ENCODE measurements around the gene ACADS.
"Not testable (repeated sequence)": the region's sequence is repeated elsewhere in the genome, so short reads cannot be mapped to it uniquely, and the experiment has no call there.

The ACADS gene

DNA sequence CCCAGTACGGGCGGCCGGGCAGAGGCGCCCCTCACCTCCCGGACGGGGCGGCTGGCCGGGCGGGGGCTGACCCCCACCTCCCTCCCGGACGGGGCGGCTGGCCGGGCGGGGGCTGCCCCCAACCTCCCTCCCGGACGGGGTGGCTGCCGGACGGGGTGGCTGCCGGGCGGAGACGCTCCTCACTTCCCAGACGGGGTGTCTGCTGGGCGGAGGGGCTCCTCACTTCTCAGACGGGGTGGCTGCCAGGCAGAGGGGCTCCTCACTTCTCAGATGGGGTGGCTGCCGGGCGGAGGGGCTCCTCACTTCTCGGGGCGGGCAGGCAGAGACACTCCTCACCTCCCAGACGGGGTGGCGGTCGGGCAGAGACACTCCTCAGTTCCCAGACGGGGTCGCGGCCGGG is 6.6 kb downstream of the ACADS start:
- DNase-seq: not testable (repeated sequence)

- DNase-seq: no peak
These were observed 7.9 kb downstream of the ACADS start for GRCh38 chr12:120733574-120733973.

- no peak for DNase-seq
These were observed 8.6 kb downstream of the ACADS start for GRCh38 chr12:120734210-120734609.

GRCh38 chr12:120735181-120735580 is 9.6 kb downstream of the ACADS start:
- DNase-seq: no peak

DNA sequence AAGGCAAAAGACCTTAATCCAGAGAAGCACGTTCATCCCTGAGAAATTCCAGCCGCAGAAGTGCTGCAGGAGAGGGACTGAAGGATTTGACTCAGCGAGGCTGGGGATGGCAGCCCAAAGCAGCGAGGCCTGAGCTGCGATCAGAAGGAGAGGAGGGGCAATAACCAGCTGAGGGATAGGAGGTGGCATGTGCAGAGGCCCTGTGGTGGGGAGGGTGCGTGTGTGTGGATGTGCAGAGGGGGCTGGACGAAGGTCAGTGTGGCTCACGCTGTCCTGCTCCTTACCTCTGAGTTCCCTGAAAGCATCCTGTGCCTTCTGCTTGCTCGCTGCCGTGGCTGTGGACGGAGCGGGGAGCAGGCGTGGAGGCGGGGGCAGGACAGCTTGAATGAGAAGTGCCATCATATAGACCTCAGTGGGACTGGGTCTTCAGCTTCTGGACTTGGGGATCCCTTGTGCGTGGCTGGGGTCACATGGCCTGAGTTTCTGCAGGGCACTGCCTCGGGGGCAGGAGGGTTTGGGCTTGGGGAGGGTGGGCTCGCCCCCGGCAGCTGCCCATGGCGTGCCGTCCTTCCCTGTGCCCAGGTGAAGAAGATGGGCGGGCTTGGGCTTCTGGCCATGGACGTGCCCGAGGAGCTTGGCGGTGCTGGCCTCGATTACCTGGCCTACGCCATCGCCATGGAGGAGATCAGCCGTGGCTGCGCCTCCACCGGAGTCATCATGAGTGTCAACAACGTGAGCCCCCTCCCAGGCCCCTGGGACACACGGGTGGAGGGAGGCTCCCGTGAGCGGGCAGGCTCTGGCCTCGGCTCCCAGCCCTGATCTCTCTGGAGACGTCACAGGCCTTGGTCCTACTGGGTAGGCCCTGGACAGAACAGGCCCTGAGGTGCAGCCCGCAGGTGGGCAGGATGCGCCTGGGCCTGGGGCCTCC is 11.0 kb downstream of the ACADS start:
- no peak for DNase-seq

DNA sequence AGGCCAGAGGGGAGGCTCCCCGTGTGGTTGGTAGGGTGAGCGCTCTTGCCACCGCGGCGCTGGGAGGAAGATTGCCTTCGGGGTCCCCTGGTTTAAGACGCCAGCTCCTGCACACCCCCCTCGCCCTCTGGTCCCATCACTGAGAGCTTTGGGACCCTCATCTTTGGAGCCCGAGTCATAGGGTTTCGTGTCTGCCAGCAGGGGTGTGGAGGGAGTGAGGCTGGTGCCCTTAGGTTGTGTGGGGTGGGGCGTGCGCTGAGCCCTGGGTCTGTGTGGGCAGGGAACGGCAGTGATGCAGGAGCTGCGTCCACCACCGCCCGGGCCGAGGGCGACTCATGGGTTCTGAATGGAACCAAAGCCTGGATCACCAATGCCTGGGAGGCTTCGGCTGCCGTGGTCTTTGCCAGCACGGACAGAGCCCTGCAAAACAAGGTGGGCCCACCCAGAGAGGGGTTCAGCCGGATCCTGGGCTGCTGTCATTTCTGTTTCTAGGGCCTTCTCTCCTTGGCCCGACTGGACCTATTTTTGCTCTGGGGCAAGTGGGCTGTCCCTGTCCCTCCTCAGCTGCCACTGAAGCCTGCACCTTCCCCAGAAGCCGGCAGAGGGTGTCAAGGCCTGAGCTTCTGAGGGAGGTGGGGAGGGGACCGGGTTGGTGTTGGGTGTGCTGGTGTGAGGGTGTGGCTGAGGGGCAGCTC is 12.1 kb downstream of the ACADS start:
- no peak for DNase-seq

- DNase-seq: no peak
These were observed 12.8 kb downstream of the ACADS start for GRCh38 chr12:120738252-120739030.

DNA sequence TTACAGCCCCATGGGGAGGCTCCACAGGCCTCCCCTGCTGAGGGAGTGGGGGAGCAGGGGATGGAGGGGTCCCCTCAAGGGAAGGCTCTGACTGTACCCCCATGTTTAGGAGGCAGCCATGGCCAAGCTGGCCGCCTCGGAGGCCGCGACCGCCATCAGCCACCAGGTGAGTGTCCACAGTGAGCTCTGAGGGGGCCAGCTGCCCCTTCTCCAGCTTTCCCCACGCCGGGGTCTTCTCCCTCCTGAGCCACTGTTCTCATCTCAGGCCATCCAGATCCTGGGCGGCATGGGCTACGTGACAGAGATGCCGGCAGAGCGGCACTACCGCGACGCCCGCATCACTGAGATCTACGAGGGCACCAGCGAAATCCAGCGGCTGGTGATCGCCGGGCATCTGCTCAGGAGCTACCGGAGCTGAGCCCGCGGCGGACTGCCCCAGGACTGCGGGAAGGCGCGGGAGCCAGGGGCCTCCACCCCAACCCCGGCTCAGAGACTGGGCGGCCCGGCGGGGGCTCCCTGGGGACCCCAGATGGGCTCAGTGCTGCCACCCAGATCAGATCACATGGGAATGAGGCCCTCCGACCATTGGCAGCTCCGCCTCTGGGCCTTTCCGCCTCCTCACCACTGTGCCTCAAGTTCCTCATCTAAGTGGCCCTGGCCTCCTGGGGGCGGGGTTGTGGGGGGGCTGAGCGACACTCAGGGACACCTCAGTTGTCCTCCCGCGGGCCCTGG is 13.6 kb downstream of the ACADS start:
- DNase-seq: no peak

- no peak for DNase-seq
These were observed 14.4 kb downstream of the ACADS start for GRCh38 chr12:120739821-120740613.

DNA sequence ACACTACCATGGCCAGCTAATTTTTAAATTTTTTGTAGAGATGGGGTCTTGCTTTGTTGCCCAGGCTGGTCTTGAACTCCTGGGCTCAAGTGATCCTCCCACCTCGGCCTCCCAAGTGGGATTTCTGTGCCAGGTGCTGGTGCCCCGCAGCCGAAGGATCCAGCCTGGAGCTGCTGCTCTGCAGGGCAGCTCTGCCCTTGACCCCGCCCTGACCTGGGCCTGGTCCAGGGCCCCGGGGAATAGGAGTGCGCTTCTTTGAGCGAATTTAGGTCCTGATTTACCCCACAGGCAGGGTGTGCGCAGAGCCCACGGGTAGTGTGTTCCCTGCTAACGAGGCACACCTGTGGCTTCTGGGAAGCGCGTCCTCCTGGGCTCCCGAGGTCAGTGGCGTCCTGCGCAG is 15.2 kb downstream of the ACADS start:
- no peak for DNase-seq

DNA sequence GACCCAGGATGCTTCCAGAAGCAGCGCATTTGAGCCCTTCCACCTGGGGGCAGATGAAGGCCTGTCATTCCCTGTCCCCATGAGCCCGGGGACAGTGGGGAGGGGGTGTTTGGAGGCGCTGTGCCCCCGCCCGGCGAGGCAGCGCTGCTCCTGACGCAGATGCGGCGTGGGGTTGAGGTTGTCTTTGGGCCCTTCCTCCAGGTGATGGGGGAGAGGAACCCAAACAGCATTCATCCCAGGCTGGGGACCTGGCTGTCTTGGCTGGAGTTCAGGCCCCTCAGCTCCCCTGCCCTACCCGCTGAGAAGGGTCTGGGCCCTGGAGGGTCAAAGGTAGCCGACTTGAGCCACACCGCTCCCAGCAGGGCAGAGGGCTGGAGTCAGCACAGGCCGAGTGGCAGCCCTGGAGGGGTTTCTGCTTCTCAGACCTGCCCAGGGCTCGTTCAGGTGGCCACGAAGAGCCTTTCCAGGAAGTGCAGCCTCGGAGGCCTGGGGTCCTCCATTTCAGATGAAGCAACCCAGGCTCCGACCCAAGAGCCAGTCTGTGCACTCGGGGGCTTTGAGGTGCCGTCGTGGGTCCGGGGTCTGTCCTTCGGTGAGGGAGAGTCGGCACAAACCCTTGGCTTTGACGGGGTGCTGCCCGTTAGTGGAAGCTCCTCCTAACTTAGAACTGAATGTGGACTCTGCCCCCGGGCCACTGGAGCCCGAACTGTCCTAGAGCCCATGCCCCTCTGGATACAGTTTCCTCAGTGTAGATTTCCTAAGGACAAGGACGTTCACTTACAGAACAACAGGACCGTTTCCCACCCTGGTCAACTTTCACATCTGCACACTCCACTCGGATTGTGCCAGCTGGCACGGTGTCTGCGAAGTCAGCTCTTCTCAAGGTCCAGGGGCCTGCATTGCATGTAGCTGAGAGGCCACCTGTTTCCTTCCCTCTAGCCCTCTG is 16.1 kb downstream of the ACADS start:
- DNase-seq: no peak

DNA sequence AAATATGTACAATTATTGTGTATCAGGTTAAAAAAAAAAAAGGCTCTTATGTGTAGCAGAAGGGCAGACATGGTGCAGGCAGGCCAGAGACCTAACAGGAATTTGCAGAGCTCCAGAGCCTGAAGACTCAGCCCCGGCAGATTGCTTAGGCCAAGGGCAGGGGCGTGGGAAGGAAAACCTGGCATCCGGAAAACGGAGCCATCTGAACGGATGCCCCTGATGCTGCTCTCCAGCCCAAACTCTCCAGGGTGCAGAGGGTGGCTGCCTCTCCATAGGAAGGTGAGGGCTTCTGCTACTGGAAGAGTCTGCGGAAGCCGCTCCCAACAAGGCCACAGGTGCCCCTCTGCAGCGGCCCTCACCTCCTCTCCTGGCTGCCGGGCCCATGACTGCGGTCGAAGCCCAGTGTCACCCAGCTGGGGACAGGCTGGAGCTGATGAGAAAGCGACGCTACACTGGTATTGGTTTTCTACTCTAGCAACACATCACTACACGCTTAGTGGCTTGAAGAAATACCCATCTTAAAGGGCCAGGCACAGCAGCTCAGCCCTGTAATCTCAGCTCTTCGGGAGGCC is 19.4 kb downstream of the ACADS start:
- no peak for DNase-seq

DNA sequence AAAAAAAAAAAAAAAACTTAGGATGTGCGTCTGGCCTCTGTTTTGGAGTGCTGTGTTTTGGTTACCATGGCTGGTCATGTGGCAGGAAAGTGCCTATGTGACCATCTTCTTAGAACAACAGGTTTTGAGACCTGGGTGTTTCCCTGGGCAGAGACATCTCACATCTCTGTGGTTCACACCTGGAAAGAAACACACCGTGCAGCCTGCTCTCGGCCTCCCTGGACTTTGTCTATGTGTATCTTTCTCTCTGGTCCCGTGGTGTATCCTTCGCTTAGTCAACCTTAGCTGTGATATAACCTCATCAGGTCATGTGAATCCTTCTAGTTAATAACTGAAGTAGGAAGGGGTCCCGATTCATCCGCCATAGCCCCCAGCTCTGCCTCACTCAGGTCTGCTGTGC is 22.6 kb downstream of the ACADS start:
- DNase-seq: no peak

DNA sequence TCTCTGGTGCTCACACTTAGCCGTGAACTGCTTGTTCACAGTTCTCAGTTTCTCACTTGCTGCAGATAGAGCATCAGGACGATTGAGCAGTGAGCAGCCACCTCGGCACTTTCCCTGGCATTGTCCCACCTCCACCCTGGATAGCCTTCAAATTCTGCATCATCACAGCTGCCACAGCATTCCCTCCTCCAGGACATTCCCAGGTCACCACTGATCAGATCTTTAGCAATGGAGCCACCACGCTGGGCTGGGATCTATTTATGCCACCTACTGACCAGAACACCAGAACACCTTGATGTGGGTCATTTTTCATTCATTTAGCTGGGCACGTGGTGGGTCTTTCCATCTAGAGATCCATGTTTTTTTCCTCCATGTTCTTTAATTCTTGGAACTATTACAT is 23.6 kb downstream of the ACADS start:
- DNase-seq: no peak

- DNase-seq: no peak
These were observed 25.2 kb downstream of the ACADS start for GRCh38 chr12:120750806-120751205.

DNA sequence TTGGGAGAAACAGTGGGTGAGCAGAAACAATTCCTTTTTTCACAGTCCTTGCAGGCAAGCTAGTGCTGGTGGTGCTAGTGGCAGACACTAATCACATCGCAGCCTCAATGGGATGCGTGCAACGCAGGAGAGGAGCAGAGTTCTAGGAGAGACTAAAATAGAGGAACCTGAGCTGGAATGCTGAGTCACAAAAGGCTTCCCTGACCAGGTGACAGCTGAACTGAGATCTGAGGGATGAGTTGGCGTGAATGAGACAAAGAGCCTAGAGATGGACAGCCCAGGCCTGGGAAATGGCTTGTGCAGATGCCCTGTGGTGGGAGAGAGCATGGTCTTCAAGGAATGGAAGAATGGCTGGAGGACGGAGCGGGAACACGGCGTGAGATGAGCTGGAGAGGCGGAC is 25.8 kb downstream of the ACADS start:
- no peak for DNase-seq

- no peak for DNase-seq
These were observed 29.2 kb downstream of the ACADS start for GRCh38 chr12:120754792-120755191.

- DNase-seq: no peak
These were observed 29.6 kb downstream of the ACADS start for GRCh38 chr12:120755269-120755668.

DNA sequence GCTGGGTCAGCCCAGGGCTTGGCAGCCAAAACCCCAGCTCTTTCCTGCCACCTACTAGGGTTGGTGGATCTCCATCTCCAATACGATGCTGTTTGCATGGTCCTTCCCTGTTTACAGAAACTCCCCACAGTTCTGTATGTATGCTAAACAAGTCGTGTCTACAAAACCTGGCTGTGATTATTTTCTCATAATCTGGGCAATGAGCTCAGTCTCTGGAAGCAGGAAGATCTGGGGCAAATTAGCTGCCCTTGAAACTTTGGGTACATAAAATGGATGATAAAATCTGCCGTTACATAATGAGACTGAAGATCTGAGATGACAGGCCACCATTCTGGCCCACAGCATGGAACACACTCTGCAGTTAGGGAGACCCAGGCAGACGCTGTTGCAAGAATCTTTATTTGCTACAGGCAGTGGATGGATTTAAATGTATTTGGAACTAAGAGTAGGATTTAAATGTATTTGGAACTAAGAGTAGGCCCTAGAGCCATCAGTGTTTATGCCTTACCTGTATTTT is 31.7 kb downstream of the ACADS start:
- DNase-seq: no peak

DNA sequence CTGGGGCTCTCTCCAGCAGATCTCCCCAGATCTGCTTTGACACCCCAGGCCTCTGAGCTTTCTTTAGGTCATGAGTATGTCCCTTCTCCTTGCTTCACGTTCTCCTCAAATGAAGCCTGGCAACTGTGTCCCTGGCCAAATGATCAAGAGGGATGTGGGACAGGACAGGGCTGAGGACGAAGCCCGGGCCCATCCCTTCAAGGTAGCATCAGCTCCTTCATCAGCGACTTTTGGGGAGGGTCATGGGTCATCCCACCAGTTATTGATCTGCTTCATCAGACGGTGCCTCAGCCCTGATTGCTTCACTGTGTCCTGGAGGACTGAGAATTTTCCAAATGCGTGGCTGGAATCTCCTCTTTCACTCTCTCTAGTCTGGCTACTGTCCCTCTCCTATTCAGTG is 32.3 kb downstream of the ACADS start:
- no peak for DNase-seq
